ENCODE measurements around the gene BAIAP2. TPM values are rescaled to one million over a fixed set of nuclear protein-coding genes. Genes with fewer than 3 reads are reported as not detected.
A peak's percentile ranks its signal among the peaks of the same experiment; 100 is the strongest.

Gene BAIAP2
- total and polyA plus RNA-seq, 7 donors = 6.5 to 52.3 (median 32.6) TPM

GRCh38 chr17:81091774-81092517 is 57.0 kb downstream of the BAIAP2 start:
- WGBS, 2 donors = 92 to 94% methylated on average over 23 of the region's 23 CpGs
- no peak for DNase-seq
- Histone ChIP-seq H3K27me3 (no peaks in the 10 kb centered on the region), H3K4me3 (no peak overlapping the region), H3K9me3 (no peaks in the 10 kb centered on the region), H3K36me3 (peaks cover 5 to 48% (median 18%) of the 10 kb centered on the region in 4 donors), H3K4me1 (peaks cover 2 to 43% (median 35%) of the 10 kb centered on the region in 4 donors), H3K27ac (peak overlapping the region in 1 of 4 donors; percentile 14)
- no peak for TF ChIP-seq CTCF (IDR thresholded peaks at IDR 0.05)
- TF ChIP-seq POLR2A (IDR thresholded peaks at IDR 0.05) = no peak
- no peak for TF ChIP-seq POLR2AphosphoS5 (IDR thresholded peaks at IDR 0.05)
- TF ChIP-seq EP300 (IDR thresholded peaks at IDR 0.05) = no peak
- intact Hi-C loops (cut with DNase I) = no loop called here

- intact Hi-C loops (cut with DNase I) = no loop called here
- H3K4me3 ChIP-seq = no peak overlapping the region
- peaks cover 2 to 49% (median 41%) of the 10 kb centered on the region in 4 donors for H3K4me1 ChIP-seq
- H3K36me3 ChIP-seq = peaks cover 5 to 41% (median 12%) of the 10 kb centered on the region in 4 donors
- no peaks in the 10 kb centered on the region for H3K27me3 ChIP-seq
- no peaks in the 10 kb centered on the region for H3K9me3 ChIP-seq
- no peak for TF ChIP-seq POLR2A (IDR thresholded peaks at IDR 0.05)
- no peak for TF ChIP-seq CTCF (IDR thresholded peaks at IDR 0.05)
- TF ChIP-seq POLR2AphosphoS5 (IDR thresholded peaks at IDR 0.05) = no peak
- TF ChIP-seq EP300 (IDR thresholded peaks at IDR 0.05) = no peak
- H3K27ac ChIP-seq = peak overlapping the region in 2 of 4 donors; percentile 87 to 89
- no peak for DNase-seq
- WGBS, 2 donors = 58 to 85% methylated on average over 24 of the region's 24 CpGs
Measured at GRCh38 chr17:81092518-81093095, 57.7 kb downstream of the BAIAP2 start.

- DNase-seq = no peak
- Histone ChIP-seq H3K4me3 (no peak overlapping the region), H3K36me3 (peaks cover 0 to 29% (median 2%) of the 10 kb centered on the region in 4 donors), H3K27me3 (no peaks in the 10 kb centered on the region), H3K27ac (peak overlapping the region; percentile 82 to 89 (median 85)), H3K4me1 (peaks cover 2 to 60% (median 52%) of the 10 kb centered on the region in 4 donors), H3K9me3 (no peaks in the 10 kb centered on the region)
- WGBS, 2 donors = 88 to 90% methylated on average over 21 of the region's 21 CpGs
- TF ChIP-seq POLR2AphosphoS5 (IDR thresholded peaks at IDR 0.05) (no peak), EP300 (IDR thresholded peaks at IDR 0.05) (no peak), POLR2A (IDR thresholded peaks at IDR 0.05) (no peak), CTCF (IDR thresholded peaks at IDR 0.05) (no peak)
- intact Hi-C loops (cut with DNase I) = no loop called here
Measured at GRCh38 chr17:81093619-81094508, 58.9 kb downstream of the BAIAP2 start.

GRCh38 chr17:81094509-81095382 is 59.8 kb downstream of the BAIAP2 start:
- Histone ChIP-seq H3K36me3 (peaks cover under 1 to 24% (median 2%) of the 10 kb centered on the region in 4 donors), H3K4me1 (peaks cover 2 to 60% (median 52%) of the 10 kb centered on the region in 4 donors), H3K27ac (peak overlapping the region; percentile 82 to 89 (median 85)), H3K27me3 (no peaks in the 10 kb centered on the region), H3K4me3 (peak overlapping the region in 2 of 4 donors; percentile 0 to 25), H3K9me3 (no peaks in the 10 kb centered on the region)
- 59 to 66% methylated on average over 33 of the region's 33 CpGs for WGBS, 2 donors
- TF ChIP-seq POLR2A (IDR thresholded peaks at IDR 0.05) (no peak), CTCF (IDR thresholded peaks at IDR 0.05) (no peak), EP300 (IDR thresholded peaks at IDR 0.05) (peak in 2 of 4 donors; percentile 69 to 95), POLR2AphosphoS5 (IDR thresholded peaks at IDR 0.05) (peak in 3 of 4 donors; percentile 55 to 93 (median 65))
- intact Hi-C loops (cut with DNase I) = no loop called here
- DNase-seq = peak; percentile 94
